ENCODE results near the gene METTL1.

The METTL1 gene

GRCh38 chr12:57734591-57734990 lies 37.3 kb downstream of the METTL1 start:
- Histone ChIP-seq H3K27me3 (ENCODE audit: insufficient read depth, low read length, poor library complexity, severe bottlenecking) (no peaks in the 10 kb centered on the region), H3F3A (ENCODE audit: low read depth) (no peaks in the 10 kb centered on the region), H2AFZ (ENCODE audit: low read length) (no peak overlapping the region), H3K9me3 (ENCODE audit: insufficient read depth, low read depth, low read length) (no peaks in the 10 kb centered on the region), H3K79me2 (ENCODE audit: insufficient read depth, low read length) (peaks cover 48% of the 10 kb centered on the region), H3K36me3 (ENCODE audit: insufficient read depth, low read length) (peaks cover 56% of the 10 kb centered on the region; the same call in 1 of the 2 replicates), H3K4me3 (ENCODE audit: low read length, poor library complexity, severe bottlenecking) (no peak overlapping the region), H3K4me2 (ENCODE audit: low read depth, low read length, poor library complexity, severe bottlenecking) (no peak overlapping the region), H4K20me1 (ENCODE audit: insufficient read depth, low read length, poor library complexity, severe bottlenecking) (peaks cover 34% of the 10 kb centered on the region), H3K9me2 (replicated peaks; ENCODE audit: low read depth, low read length) (no peaks in the 10 kb centered on the region), H3K4me1 (ENCODE audit: insufficient read depth, low read length, poor library complexity, severe bottlenecking) (peaks cover 8% of the 10 kb centered on the region), H3K9ac (ENCODE audit: low read depth, low read length, poor library complexity, severe bottlenecking) (no peak overlapping the region)
- no peak for TF ChIP-seq CTCF (conservative IDR thresholded peaks at IDR 0.05; ENCODE audit: low read length)
- no peak for TF ChIP-seq EZH2phosphoT487 (IDR thresholded peaks at IDR 0.05; ENCODE audit: borderline replicate concordance)

GRCh38 chr12:57733928-57734327 lies 38.0 kb downstream of the METTL1 start:
- Histone ChIP-seq H3K9me2 (replicated peaks; ENCODE audit: low read depth, low read length) (no peaks in the 10 kb centered on the region), H3K4me3 (ENCODE audit: low read length, poor library complexity, severe bottlenecking) (no peak overlapping the region), H3K9me3 (ENCODE audit: insufficient read depth, low read depth, low read length) (no peaks in the 10 kb centered on the region), H3K4me2 (ENCODE audit: low read depth, low read length, poor library complexity, severe bottlenecking) (no peak overlapping the region), H3K27me3 (ENCODE audit: insufficient read depth, low read length, poor library complexity, severe bottlenecking) (no peaks in the 10 kb centered on the region), H4K20me1 (ENCODE audit: insufficient read depth, low read length, poor library complexity, severe bottlenecking) (peaks cover 27% of the 10 kb centered on the region), H3K4me1 (ENCODE audit: insufficient read depth, low read length, poor library complexity, severe bottlenecking) (peaks cover under 1% of the 10 kb centered on the region), H3F3A (ENCODE audit: low read depth) (no peaks in the 10 kb centered on the region), H3K79me2 (ENCODE audit: insufficient read depth, low read length) (peaks cover 41% of the 10 kb centered on the region), H3K9ac (ENCODE audit: low read depth, low read length, poor library complexity, severe bottlenecking) (no peak overlapping the region), H3K36me3 (ENCODE audit: insufficient read depth, low read length) (peaks cover 59% of the 10 kb centered on the region; the same call in 1 of the 2 replicates), H2AFZ (ENCODE audit: low read length) (no peak overlapping the region)
- TF ChIP-seq EZH2phosphoT487 (IDR thresholded peaks at IDR 0.05; ENCODE audit: borderline replicate concordance) (no peak), CTCF (conservative IDR thresholded peaks at IDR 0.05; ENCODE audit: low read length) (no peak)

- Histone ChIP-seq H3K4me3 (ENCODE audit: low read length, poor library complexity, severe bottlenecking) (no peak overlapping the region), H3K36me3 (ENCODE audit: insufficient read depth, low read length) (peaks cover 64% of the 10 kb centered on the region; the same call in 1 of the 2 replicates), H4K20me1 (ENCODE audit: insufficient read depth, low read length, poor library complexity, severe bottlenecking) (peaks cover 23% of the 10 kb centered on the region), H3K27me3 (ENCODE audit: insufficient read depth, low read length, poor library complexity, severe bottlenecking) (no peaks in the 10 kb centered on the region), H3F3A (ENCODE audit: low read depth) (no peaks in the 10 kb centered on the region), H3K9me3 (ENCODE audit: insufficient read depth, low read depth, low read length) (no peaks in the 10 kb centered on the region), H3K9me2 (replicated peaks; ENCODE audit: low read depth, low read length) (no peaks in the 10 kb centered on the region), H2AFZ (ENCODE audit: low read length) (no peak overlapping the region), H3K9ac (ENCODE audit: low read depth, low read length, poor library complexity, severe bottlenecking) (no peak overlapping the region), H3K79me2 (ENCODE audit: insufficient read depth, low read length) (peaks cover 32% of the 10 kb centered on the region; the same call in 1 of the 2 replicates), H3K4me1 (ENCODE audit: insufficient read depth, low read length, poor library complexity, severe bottlenecking) (no peaks in the 10 kb centered on the region), H3K4me2 (ENCODE audit: low read depth, low read length, poor library complexity, severe bottlenecking) (no peak overlapping the region)
- TF ChIP-seq CTCF (conservative IDR thresholded peaks at IDR 0.05; ENCODE audit: low read length) (no peak), EZH2phosphoT487 (IDR thresholded peaks at IDR 0.05; ENCODE audit: borderline replicate concordance) (no peak)
Measured at GRCh38 chr12:57732726-57733593, 38.9 kb downstream of the METTL1 start.

All from Loucy (cell line).